Kidney (tissue), 14 donors: ENCODE data around the gene CARHSP1. TPM values are rescaled to one million over a fixed set of nuclear protein-coding genes. Genes with fewer than 3 reads are reported as not detected.

Experiments
- DNase-seq, 5 donors: peaks; one replicate each; pipeline ENCODE4 v3.0.0-alpha.2; 2013 to 2020
- FAIRE-seq: peaks from 2 replicates; lab custom pipeline; 2012; peaks lifted over from hg19 to GRCh38; lab: Jason Lieb, UNC
- H3K27ac ChIP-seq, 2 donors: one replicate each; pipeline ENCODE4 v1.7.0; 2013; ENCODE audit warnings: low read depth in 2 of 2, low read length in 2 of 2, inconsistent platforms in 1 of 2
- H3K27me3 ChIP-seq: one replicate; pipeline ENCODE4 v1.7.1; 2013; ENCODE audit warnings: low read length, inconsistent platforms; ENCODE audit not compliant: control insufficient read depth, insufficient read depth
- H3K36me3 ChIP-seq, 3 donors: one replicate each; pipeline versions ENCODE4 v1.7.0 to v1.7.1; 2013; ENCODE audit warnings: low read length in 3 of 3, control low read depth in 1 of 3, inconsistent platforms in 1 of 3; ENCODE audit not compliant: insufficient read depth in 3 of 3, control insufficient read depth in 2 of 3
- H3K4me1 ChIP-seq, 3 donors: one replicate each; pipeline versions ENCODE4 v1.7.0 to v1.7.1; 2013; ENCODE audit warnings: low read length in 3 of 3, inconsistent platforms in 1 of 3, low read depth in 1 of 3; ENCODE audit not compliant: control insufficient read depth in 2 of 3, insufficient read depth in 2 of 3
- H3K4me3 ChIP-seq, 3 donors: one replicate each; pipeline versions ENCODE4 v1.7.0 to v1.8.1; 2013; ENCODE audit warnings: low read length in 3 of 3, control low read depth in 1 of 3, inconsistent platforms in 1 of 3
- H3K9ac ChIP-seq, 3 donors: one replicate each; pipeline versions ENCODE4 v1.7.0 to v1.7.1; 2013; ENCODE audit warnings: low read length in 3 of 3, control low read depth in 1 of 3, inconsistent platforms in 1 of 3
- H3K9me3 ChIP-seq, 3 donors: one replicate each; pipeline versions ENCODE4 v1.7.0 to v1.7.1; 2013; ENCODE audit warnings: low read length in 3 of 3, control low read depth in 1 of 3, inconsistent platforms in 1 of 3; ENCODE audit not compliant: control insufficient read depth in 2 of 3, insufficient read depth in 1 of 3
- CTCF ChIP-seq: IDR thresholded peaks from 3 replicates; pipeline ENCODE4 v1.5.1; 2012; ENCODE audit warnings: mild to moderate bottlenecking, moderate library complexity, borderline replicate concordance; ENCODE audit not compliant: insufficient read depth; ENCODE audit errors: extremely low read depth
- intact Hi-C: fragments of 100-400 bp; cut with DNase I; formaldehyde crosslinking; loops from one replicate; pipeline ENCODE4 v1.11.1; 2022
- polyA plus RNA-seq: library from polyadenylated mRNA; stranded (reverse); fragments of 350-450 nt; fragmentation: Illumina TruSeq; extraction: RNeasy Lipid Tissue Mini Kit (QIAGEN cat#74804); gene quantifications from one replicate; pipeline ENCODE4 v1.2.3, GENCODE V29; 2014; ENCODE audit warnings: low read depth, low replicate concordance; ENCODE audit not compliant: insufficient read depth
- total RNA-seq: library from RNA; stranded (reverse); fragmentation: NEBNext Ultra II Directional; extraction: Animal tissue kit (Norgen Biotek cat#: 25700); gene quantifications from one replicate; pipeline ENCODE4 v1.2.1, GENCODE V29; 2021
- donor health status: control.
- donor health status: control.
- donor health status: control.
- donor health status: control.
- donor health status: control.
- donor health status: DM: yes; HTN: yes; CAD: no.
- donor health status: Normal renal cell carcinoma (clear cell type).

Gene CARHSP1
- total and polyA plus RNA-seq, 2 donors from 2014 or later: 130 to 134 TPM

GRCh38 chr16:8862309-8863130, 6.3 kb downstream of the CARHSP1 start:
- H3K4me1 ChIP-seq: peaks cover 0 to 57% (median 42%) of the 10 kb centered on the region in 3 donors
- no peak for FAIRE-seq
- no peak for TF ChIP-seq CTCF
- H3K27me3 ChIP-seq: no peaks in the 10 kb centered on the region
- H3K9ac ChIP-seq: no peak overlapping the region
- intact Hi-C loops: no loop called here
- peak overlapping the region; percentile 32 to 81 for H3K27ac ChIP-seq
- no peaks in the 10 kb centered on the region for H3K36me3 ChIP-seq
- DNase-seq: peak in 1 of 5 donors; percentile 66
- H3K4me3 ChIP-seq: no peak overlapping the region
- H3K9me3 ChIP-seq: no peaks in the 10 kb centered on the region

- H3K27me3 ChIP-seq: no peaks in the 10 kb centered on the region
- FAIRE-seq: no peak
- H3K4me1 ChIP-seq: peaks cover 0 to 52% (median 42%) of the 10 kb centered on the region in 3 donors
- no peak overlapping the region for H3K4me3 ChIP-seq
- H3K9me3 ChIP-seq: no peaks in the 10 kb centered on the region
- peak overlapping the region; percentile 63 to 81 for H3K27ac ChIP-seq
- no peaks in the 10 kb centered on the region for H3K36me3 ChIP-seq
- intact Hi-C loops: no loop called here
- TF ChIP-seq CTCF: no peak
- H3K9ac ChIP-seq: peak overlapping the region in 1 of 3 donors; percentile 3
- DNase-seq: peak in 2 of 5 donors; percentile 65 to 84
These were observed 7.1 kb downstream of the CARHSP1 start for GRCh38 chr16:8861563-8862308.

GRCh38 chr16:8859913-8860881, 8.6 kb downstream of the CARHSP1 start:
- Histone ChIP-seq H3K9me3 (no peaks in the 10 kb centered on the region), H3K27ac (peak overlapping the region; percentile 51 to 83), H3K4me1 (peaks cover 0 to 43% (median 38%) of the 10 kb centered on the region in 3 donors), H3K27me3 (no peaks in the 10 kb centered on the region), H3K4me3 (no peak overlapping the region), H3K36me3 (peaks cover 0 to 2% (median under 1%) of the 10 kb centered on the region in 3 donors), H3K9ac (peak overlapping the region in 1 of 3 donors; percentile 55)
- TF ChIP-seq CTCF: no peak
- FAIRE-seq: no peak
- intact Hi-C loops: no loop called here
- DNase-seq: peak in 1 of 5 donors; percentile 88
